Endothelial cell of umbilical vein (primary cell): ENCODE data around the gene SARNP. TPM values are rescaled to one million over a fixed set of nuclear protein-coding genes. Genes with fewer than 3 reads are reported as not detected.
A peak's percentile ranks its signal among the peaks of the same experiment; 100 is the strongest.

ENCODE experiments used
- BruUV-seq: library from RNA; stranded (reverse); fragments of 400-500 nt; replicated peaks from 2 replicates; lab custom pipeline; 2021; lab: Mats Ljungman, UMichigan
- CTCF ChIA-PET: fragments of 300-600, 350-600 bp; sonication (Branson Sonifier 250); formaldehyde crosslinking; loops from one replicate; lab custom pipeline; 2021; ENCODE audit warnings: antibody characterized with exemption, inconsistent platforms; lab: Charles Lee
- POLR2A ChIA-PET: fragments of 300-600, 350-600 bp; sonication (Branson Sonifier 250); formaldehyde crosslinking; loops from one replicate; lab custom pipeline; 2021; ENCODE audit warnings: antibody characterized with exemption, inconsistent platforms; lab: Charles Lee
- DNase-seq: peaks from one replicate; pipeline ENCODE4 v3.0.0-alpha.2; 2011; ENCODE audit warnings: low read depth, low spot score
- FAIRE-seq: peaks from 2 replicates; lab custom pipeline; 2011; peaks lifted over from hg19 to GRCh38; lab: Jason Lieb, UNC
- H2AFZ ChIP-seq: 2 replicates; pipeline ENCODE4 v1.6.0; 2012; ENCODE audit warnings: low read depth, low read length, control low read depth, inconsistent platforms
- H3K27ac ChIP-seq: 2 replicates; pipeline ENCODE4 v1.5.1; 2011; ENCODE audit warnings: low read depth, mild to moderate bottlenecking, control low read depth, low read length, moderate library complexity; ENCODE audit not compliant: insufficient read depth
- H3K27me3 ChIP-seq, 2 experiments: 2 replicates each; pipeline versions ENCODE4 v1.6.0 to v1.6.1; 2011; ENCODE audit warnings: low read length in 2 of 2, mixed read lengths in 1 of 2; ENCODE audit not compliant: control insufficient read depth in 2 of 2, insufficient read depth in 2 of 2
- H3K36me3 ChIP-seq, 2 experiments: 2 replicates in 1 of 2; 3 replicates in 1 of 2; pipeline ENCODE4 v1.5.1; 2011; ENCODE audit warnings: low read length in 2 of 2, mild to moderate bottlenecking in 1 of 2, moderate library complexity in 1 of 2; ENCODE audit not compliant: control insufficient read depth in 2 of 2, insufficient read depth in 2 of 2; ENCODE audit errors: extremely low read depth in 1 of 2
- H3K4me1 ChIP-seq: 3 replicates; pipeline ENCODE4 v1.5.1; 2011; ENCODE audit warnings: mild to moderate bottlenecking, low read length; ENCODE audit not compliant: control insufficient read depth, insufficient read depth; ENCODE audit errors: extremely low read depth
- H3K4me2 ChIP-seq: 2 replicates; pipeline ENCODE4 v1.6.1; 2011; ENCODE audit warnings: low read length, control low read depth, mixed read lengths; ENCODE audit not compliant: insufficient read depth
- H3K4me3 ChIP-seq, 3 experiments: fragments of 200-600 bp in 1 of 3; sonication (generic), shearing (Covaris generic) in 1 of 3; replicated peaks in 1 of 3; 2 replicates each; pipeline ENCODE4 v1.5.1; 2011 to 2016; ENCODE audit warnings: control low read depth in 3 of 3, low read length in 3 of 3, mild to moderate bottlenecking in 2 of 3, inconsistent platforms in 1 of 3, low read depth in 1 of 3, moderate library complexity in 1 of 3; ENCODE audit not compliant: insufficient read depth in 1 of 3
- H3K79me2 ChIP-seq: 2 replicates; pipeline ENCODE4 v1.6.0; 2012; ENCODE audit warnings: low read length, inconsistent platforms; ENCODE audit not compliant: control insufficient read depth, insufficient read depth
- H3K9ac ChIP-seq: replicated peaks from 2 replicates; pipeline ENCODE3; 2011; ENCODE audit warnings: low read length, control low read depth; ENCODE audit not compliant: insufficient read depth; ENCODE audit errors: extremely low read depth
- H3K9me1 ChIP-seq: replicated peaks from 3 replicates; pipeline ENCODE4 v1.6.0; 2011; ENCODE audit warnings: mild to moderate bottlenecking, low read length; ENCODE audit not compliant: control insufficient read depth, insufficient read depth; ENCODE audit errors: extremely low read depth
- H3K9me3 ChIP-seq: replicated peaks from 2 replicates; pipeline ENCODE4 v1.5.1; 2012; ENCODE audit warnings: low read length, inconsistent platforms; ENCODE audit not compliant: control insufficient read depth, insufficient read depth
- H4K20me1 ChIP-seq: replicated peaks from 2 replicates; pipeline ENCODE3; 2011; ENCODE audit warnings: mild to moderate bottlenecking, low read length; ENCODE audit not compliant: control insufficient read depth, insufficient read depth; ENCODE audit errors: extremely low read depth
- CTCF ChIP-seq, 2 donors: IDR thresholded peaks; 1 replicate in 1 of 2; 2 replicates in 1 of 2; pipeline ENCODE4 v1.5.1; 2011; ENCODE audit warnings: low read length in 2 of 2, mild to moderate bottlenecking in 2 of 2, moderate library complexity in 2 of 2, control low read depth in 1 of 2, inconsistent platforms in 1 of 2, low read depth in 1 of 2; ENCODE audit not compliant: insufficient read depth in 1 of 2; ENCODE audit errors: extremely low read depth in 1 of 2
- EZH2 ChIP-seq: IDR thresholded peaks from 2 replicates; pipeline ENCODE4 v1.6.1; 2012; ENCODE audit warnings: borderline replicate concordance, low read depth, mild to moderate bottlenecking, moderate library complexity, low read length, inconsistent platforms; ENCODE audit not compliant: severe bottlenecking
- FOS ChIP-seq: IDR thresholded peaks from 2 replicates; pipeline ENCODE4 v1.6.1; 2011; ENCODE audit warnings: mild to moderate bottlenecking, low read length, moderate library complexity, borderline replicate concordance; ENCODE audit not compliant: insufficient read depth
- GATA2 ChIP-seq: IDR thresholded peaks from 2 replicates; pipeline ENCODE4 v1.7.0; 2011; ENCODE audit warnings: low read depth, mild to moderate bottlenecking, moderate library complexity, mixed read lengths, low read length; ENCODE audit not compliant: insufficient read length, insufficient read depth
- JUN ChIP-seq: IDR thresholded peaks from 2 replicates; pipeline ENCODE4 v1.6.1; 2011; ENCODE audit warnings: borderline replicate concordance, low read depth; ENCODE audit not compliant: insufficient read length, insufficient read depth
- MAX ChIP-seq: IDR thresholded peaks from 2 replicates; pipeline ENCODE4 v1.6.1; 2011; ENCODE audit not compliant: insufficient read depth, insufficient read length
- MYC ChIP-seq: IDR thresholded peaks from one replicate; pipeline ENCODE4 v1.6.1; 2011; ENCODE audit warnings: mild to moderate bottlenecking, low read depth, low read length
- POLR2A ChIP-seq: IDR thresholded peaks from 2 replicates; pipeline ENCODE4 v1.6.1; 2012; ENCODE audit warnings: low read depth, mild to moderate bottlenecking, control low read depth, low read length
- POLR2AphosphoS5 ChIP-seq: IDR thresholded peaks from 2 replicates; pipeline ENCODE4 v1.6.1; 2012; ENCODE audit warnings: low read depth, mild to moderate bottlenecking, control low read depth, low read length, moderate library complexity; ENCODE audit not compliant: insufficient read depth
- dilution Hi-C: fragments of 300-500 bp; cut with MboI; formaldehyde crosslinking; loops from one replicate; pipeline ENCODE4 v1.15.0; 2019; ENCODE audit warnings: low sequenced_read_pairs; ENCODE audit not compliant: extremely low pct_ligation_motif_present
- intact Hi-C: fragments of 100-400 bp; cut with micrococcal nuclease; formaldehyde crosslinking; loops from one replicate; pipeline ENCODE4 v1.10.0; 2022
- polyA plus RNA-seq, 4 experiments: library from polyadenylated mRNA; depleted of rRNA in 3 of 4; stranded (reverse) in 3 of 4; unstranded in 1 of 4; fragments of >200 nt; gene quantifications; 2 replicates each; pipeline versions ENCODE4 v1.2.1 to v1.2.3, GENCODE V29; 2011 to 2012; ENCODE audit warnings: missing spikeins in 1 of 4
- total RNA-seq: library from RNA; stranded (reverse); gene quantifications from 2 replicates; pipeline ENCODE4 v1.2.3, GENCODE V29; 2021

The SARNP gene
- total and polyA plus RNA-seq, 2 donors (not counting 3 experiments of a cell fraction or from before 2014, with no cell fraction given): 88.1 to 101 TPM

- CTCF ChIA-PET: interaction anchor here (1.5 to 3.0 kb wide), 4 partner anchors 8 to 301 kb away, joined by 5 to 51 read pairs (median 10); partner anchors contain the start of genes BLOC1S1 and RDH5
These were observed 89.2 kb downstream of the SARNP start for GRCh38 chr12:55728186-55728938.

More at GRCh38 chr12:55728186-55728938, 89.2 kb downstream of the SARNP start:
- no peak overlapping the region for H2AFZ ChIP-seq
- dilution Hi-C loops (no loop called here), intact Hi-C loops (no loop called here)
- peak overlapping the region; percentile 71 to 89 (median 76) for H3K4me3 ChIP-seq
- peak; percentile 76 for FAIRE-seq
- H3K9ac ChIP-seq: peak overlapping the region; percentile 94
- H3K9me3 ChIP-seq: no peaks in the 10 kb centered on the region
- H3K79me2 ChIP-seq: peaks cover 30% of the 10 kb centered on the region
- peak overlapping the region; percentile 58 for H3K27ac ChIP-seq
- no peaks in the 10 kb centered on the region for H3K27me3 ChIP-seq
- TF ChIP-seq FOS: no peak
- TF ChIP-seq MAX: no peak
- TF ChIP-seq JUN: no peak
- no peak for TF ChIP-seq POLR2AphosphoS5
- no peak for TF ChIP-seq EZH2
- TF ChIP-seq MYC: no peak
- no peak for TF ChIP-seq CTCF (IDR thresholded peaks at IDR 0.05; ENCODE audit: extremely low read depth in 1 of 2, insufficient read depth in 1 of 2, low read depth in 1 of 2, low read length in 2 of 2)
- no peak for TF ChIP-seq POLR2A
- TF ChIP-seq GATA2: no peak
- no peaks in the 10 kb centered on the region for H4K20me1 ChIP-seq
- H3K4me1 ChIP-seq: peaks cover 19% of the 10 kb centered on the region
- POLR2A ChIA-PET: interaction anchor here (0.7 to 1.8 kb wide), 5 partner anchors 10 to 1223 kb away, joined by 3 to 6 read pairs (median 3); partner anchors contain the start of genes ORMDL2, RAB5B and SARNP
- peak; percentile 61 for DNase-seq
- H3K4me2 ChIP-seq: peak overlapping the region; percentile 46
- peaks cover 13 to 27% of the 10 kb centered on the region in 2 experiments for H3K36me3 ChIP-seq
- no peaks in the 10 kb centered on the region for H3K9me1 ChIP-seq
- no TSS peak for BruUV-seq
